ENCODE data around the gene ATF7IP2. TPM values are rescaled to one million over a fixed set of nuclear protein-coding genes. Genes with fewer than 3 reads are reported as not detected.

The ATF7IP2 gene, protein sequence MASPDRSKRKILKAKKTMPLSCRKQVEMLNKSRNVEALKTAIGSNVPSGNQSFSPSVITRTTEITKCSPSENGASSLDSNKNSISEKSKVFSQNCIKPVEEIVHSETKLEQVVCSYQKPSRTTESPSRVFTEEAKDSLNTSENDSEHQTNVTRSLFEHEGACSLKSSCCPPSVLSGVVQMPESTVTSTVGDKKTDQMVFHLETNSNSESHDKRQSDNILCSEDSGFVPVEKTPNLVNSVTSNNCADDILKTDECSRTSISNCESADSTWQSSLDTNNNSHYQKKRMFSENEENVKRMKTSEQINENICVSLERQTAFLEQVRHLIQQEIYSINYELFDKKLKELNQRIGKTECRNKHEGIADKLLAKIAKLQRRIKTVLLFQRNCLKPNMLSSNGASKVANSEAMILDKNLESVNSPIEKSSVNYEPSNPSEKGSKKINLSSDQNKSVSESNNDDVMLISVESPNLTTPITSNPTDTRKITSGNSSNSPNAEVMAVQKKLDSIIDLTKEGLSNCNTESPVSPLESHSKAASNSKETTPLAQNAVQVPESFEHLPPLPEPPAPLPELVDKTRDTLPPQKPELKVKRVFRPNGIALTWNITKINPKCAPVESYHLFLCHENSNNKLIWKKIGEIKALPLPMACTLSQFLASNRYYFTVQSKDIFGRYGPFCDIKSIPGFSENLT
- total RNA-seq = 10 to 100 TPM in 2 of 4 donors, 1 to 10 TPM in 2; 5.1 to 12.2 (median 8.4) TPM

DNA sequence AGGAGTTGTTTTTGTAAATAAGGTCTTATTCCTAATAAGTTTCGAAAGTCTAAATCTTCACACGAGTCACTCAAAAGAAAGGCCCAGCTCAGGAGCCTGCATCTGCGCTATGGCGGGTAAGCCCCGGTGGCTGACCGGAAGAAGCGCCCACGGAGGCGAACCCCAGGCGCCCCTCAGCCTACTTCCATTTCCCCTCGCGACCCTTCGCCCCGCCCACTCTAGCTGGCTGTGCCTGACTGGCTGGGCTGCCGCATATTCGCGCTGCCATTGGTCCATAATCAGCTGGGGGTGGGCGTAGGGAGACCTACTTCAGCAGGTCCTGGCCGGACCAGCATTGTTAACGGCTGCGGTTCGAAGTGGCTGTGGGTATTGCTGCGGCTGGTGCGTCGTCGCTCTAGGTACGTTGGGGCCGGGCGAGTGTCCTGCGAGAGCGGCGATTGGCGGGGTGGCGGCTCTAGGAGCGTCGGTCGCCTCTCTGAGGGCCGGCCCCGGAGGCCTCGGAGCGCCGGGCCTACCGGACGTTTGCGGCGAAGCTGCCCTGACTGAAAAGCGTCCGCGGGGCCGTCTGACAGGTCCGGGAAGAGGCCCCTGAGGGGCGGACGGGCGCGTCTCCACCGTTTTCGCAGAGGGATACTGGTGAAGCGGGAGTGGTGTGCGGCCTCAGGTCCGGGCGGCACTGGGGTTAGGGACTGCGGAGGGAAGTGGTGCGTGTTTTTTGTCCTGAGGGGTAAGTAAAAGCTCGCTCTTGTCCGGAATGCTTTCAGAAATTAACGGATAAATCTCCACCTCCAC lies at the start of gene ATF7IP2:
TSS of gene ATF7IP2 (plus strand) at position 337 of the 792 bp plus-strand sequence. CDS start 44,560 bp downstream, outside the sequence.
- TF ChIP-seq, protein P1, sequence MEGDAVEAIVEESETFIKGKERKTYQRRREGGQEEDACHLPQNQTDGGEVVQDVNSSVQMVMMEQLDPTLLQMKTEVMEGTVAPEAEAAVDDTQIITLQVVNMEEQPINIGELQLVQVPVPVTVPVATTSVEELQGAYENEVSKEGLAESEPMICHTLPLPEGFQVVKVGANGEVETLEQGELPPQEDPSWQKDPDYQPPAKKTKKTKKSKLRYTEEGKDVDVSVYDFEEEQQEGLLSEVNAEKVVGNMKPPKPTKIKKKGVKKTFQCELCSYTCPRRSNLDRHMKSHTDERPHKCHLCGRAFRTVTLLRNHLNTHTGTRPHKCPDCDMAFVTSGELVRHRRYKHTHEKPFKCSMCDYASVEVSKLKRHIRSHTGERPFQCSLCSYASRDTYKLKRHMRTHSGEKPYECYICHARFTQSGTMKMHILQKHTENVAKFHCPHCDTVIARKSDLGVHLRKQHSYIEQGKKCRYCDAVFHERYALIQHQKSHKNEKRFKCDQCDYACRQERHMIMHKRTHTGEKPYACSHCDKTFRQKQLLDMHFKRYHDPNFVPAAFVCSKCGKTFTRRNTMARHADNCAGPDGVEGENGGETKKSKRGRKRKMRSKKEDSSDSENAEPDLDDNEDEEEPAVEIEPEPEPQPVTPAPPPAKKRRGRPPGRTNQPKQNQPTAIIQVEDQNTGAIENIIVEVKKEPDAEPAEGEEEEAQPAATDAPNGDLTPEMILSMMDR (IDR thresholded peaks at IDR 0.05; ENCODE audit: low read depth) = no peak

DNA sequence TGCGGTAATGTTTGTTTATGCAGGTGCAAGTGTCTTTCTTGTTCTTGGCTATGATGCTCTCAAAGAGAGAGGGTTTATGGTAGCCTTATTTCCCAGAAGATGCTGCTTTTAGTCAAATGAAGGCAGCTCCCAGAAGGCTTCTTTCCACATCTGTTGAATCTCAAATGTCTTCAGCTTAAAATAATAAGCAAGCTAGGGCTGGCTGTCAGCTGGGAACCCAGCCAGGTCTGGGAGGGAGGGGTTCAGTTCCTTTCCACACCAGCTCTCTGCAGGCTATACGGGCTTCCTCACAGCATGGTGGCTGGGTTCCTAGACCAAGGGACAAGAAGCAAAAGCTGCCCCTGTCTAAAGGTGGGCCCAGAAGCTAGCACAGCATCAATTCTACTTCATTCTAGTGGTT lies 47.4 kb upstream of the ATF7IP2 start:
- TF ChIP-seq, protein P1 (IDR thresholded peaks at IDR 0.05; ENCODE audit: low read depth) = no peak

DNA sequence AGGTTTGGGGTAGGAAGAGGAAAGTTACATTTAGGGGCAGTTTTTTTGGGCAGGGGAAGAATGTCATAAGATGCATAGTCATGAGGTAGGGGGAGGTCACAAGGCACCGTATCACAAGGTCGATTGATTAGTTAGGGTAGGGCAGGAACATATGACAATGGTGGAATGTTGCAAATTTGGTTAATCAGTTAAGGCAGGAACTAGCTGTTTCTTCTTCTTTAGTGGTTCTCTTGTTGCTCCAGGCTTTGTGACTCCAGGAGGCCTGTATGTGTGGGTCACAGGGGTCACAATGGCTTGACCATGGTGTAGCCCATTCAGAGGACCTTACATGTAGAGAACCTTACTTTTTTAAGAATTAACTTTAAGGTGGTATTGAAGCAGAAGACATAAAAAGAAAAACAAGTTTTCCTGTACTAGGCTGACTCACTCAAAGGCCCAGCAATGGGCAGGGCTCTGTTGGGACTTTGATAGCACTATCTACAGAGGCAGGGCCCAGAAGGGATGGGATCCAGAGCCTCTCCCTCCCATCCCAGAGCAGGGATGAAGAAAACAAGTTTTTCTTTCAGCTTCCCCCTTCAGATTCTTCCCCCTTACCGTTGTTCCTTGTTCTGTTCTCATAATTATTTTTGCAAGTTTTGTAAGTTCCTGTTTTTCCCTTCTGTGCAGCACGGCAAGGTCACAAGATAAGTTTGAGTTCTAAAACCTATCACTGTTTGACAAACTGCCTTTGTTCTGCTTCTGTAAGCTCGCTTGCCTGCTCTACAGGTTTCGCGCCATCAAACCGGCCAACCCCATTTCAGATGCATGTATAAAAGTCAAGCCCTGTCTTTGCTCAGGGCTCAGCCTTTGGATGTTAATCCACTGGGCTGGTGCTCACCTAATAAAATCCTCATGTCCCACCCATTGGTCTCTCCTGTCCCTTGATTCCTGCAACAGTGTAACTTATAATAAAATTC lies 45.8 kb upstream of the ATF7IP2 start:
- TF ChIP-seq, protein P1 (IDR thresholded peaks at IDR 0.05; ENCODE audit: low read depth) = no peak

DNA sequence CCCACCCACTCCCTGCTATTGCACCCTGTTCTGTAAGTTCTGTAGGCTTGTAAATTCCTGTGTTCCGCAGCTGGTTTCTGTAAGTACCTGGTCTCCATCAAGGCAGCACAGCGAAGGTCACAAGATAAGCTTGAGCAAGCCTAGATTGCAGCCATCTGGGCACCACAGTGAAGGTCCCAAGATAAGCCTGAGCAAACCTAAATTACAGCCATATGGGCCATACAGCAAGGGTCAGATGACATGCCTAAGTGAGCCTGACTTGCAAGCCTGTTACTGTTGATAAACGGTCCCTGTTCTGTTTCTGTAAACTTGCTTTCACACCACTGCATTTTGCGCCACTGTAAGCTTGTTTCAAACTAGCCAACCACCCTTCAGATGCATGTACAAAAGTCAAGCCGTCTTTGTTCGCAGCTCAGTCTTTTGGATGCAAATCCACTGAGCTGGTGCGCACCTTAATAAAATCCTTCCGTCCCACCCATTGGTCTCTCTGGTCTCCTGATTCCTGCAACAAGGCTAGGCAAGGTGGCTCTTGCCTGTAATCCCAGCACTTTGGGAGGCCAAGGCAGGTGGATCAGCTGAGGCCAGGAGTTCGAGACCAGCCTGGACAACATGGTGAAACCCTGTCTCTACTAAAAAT lies 42.6 kb upstream of the ATF7IP2 start:
- TF ChIP-seq, protein P1 (IDR thresholded peaks at IDR 0.05; ENCODE audit: low read depth) = no peak

DNA sequence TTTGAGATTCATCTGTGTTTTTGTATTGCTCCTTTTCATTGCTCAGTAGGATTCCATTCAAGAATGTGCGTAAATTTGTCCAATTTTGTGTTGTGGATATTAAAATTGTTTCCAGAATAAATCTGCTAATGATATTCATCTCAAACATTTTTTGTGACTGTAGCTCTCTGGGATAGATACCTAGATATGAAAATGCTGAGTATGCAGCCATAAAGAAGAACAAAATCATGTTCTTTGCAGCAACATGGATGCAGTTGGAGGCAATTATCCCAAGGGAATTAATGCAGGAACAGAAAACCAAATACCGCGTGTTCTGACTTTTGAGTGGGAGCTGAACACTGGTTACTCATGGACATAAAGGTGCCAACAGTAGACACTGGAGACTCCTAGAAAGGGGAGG lies 40.2 kb upstream of the ATF7IP2 start:
- TF ChIP-seq, protein P1 (IDR thresholded peaks at IDR 0.05; ENCODE audit: low read depth) = no peak

DNA sequence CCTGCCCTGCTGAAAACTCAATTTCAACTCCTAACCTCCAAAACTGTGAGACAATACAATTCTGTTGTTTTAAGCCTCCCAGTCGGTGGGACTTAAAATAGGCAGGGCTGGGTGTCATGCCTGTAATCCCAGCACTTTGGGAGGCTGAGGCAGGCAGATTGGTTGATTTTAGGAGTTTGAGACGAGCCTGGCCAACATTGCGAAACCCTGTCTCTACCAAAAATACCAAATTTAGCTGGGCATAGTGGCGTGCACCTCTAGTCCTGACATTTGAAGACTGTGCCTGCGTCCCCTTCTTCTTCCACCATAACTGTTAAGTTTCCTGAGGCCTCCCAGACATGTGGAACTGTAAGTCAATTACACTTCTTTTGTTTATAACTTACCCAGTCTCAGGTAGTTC lies 36.0 kb upstream of the ATF7IP2 start:
- TF ChIP-seq, protein P1 (IDR thresholded peaks at IDR 0.05; ENCODE audit: low read depth) = no peak

Data from subcutaneous adipose tissue (tissue), 4 donors.